HAP-1 (cell line): ENCODE data around the gene TMPRSS12.
"Not testable (repeated sequence)": the region's sequence is repeated elsewhere in the genome, so short reads cannot be mapped to it uniquely, and the experiment has no call there.

Source experiments
- DNase-seq, 2 experiments: peaks; one replicate each; pipeline ENCODE4 v3.0.0-alpha.2; 2016 to 2020; ENCODE audit warnings: low spot score in 2 of 2
- H3K27me3 ChIP-seq: fragments of 250-450 bp; sonication (Bioruptor Pico); 2 replicates; pipeline ENCODE4 v1.5.1; 2020; ENCODE audit warnings: low read depth, mild to moderate bottlenecking, moderate library complexity
- H3K36me3 ChIP-seq: fragments of 250-450 bp; sonication (Bioruptor Pico); replicated peaks from 2 replicates; pipeline ENCODE4 v1.5.1; 2020; ENCODE audit warnings: mild to moderate bottlenecking
- H3K4me1 ChIP-seq: fragments of 250-450 bp; sonication (Bioruptor Pico); 2 replicates; pipeline ENCODE4 v1.5.1; 2020; ENCODE audit warnings: mild to moderate bottlenecking
- H3K4me3 ChIP-seq: fragments of 250-450 bp; sonication (Bioruptor Pico); 2 replicates; pipeline ENCODE4 v1.5.1; 2020; ENCODE audit warnings: mild to moderate bottlenecking, moderate library complexity
- H3K9me3 ChIP-seq: fragments of 250-450 bp; sonication (Bioruptor Pico); 2 replicates; pipeline ENCODE4 v1.5.1; 2020; ENCODE audit warnings: mild to moderate bottlenecking, moderate library complexity
- in situ Hi-C: fragments of 300-500 bp; cut with MboI; formaldehyde crosslinking; loops from 3 replicates; pipeline ENCODE4 v1.14.3; 2020; ENCODE audit warnings: low sequenced_read_pairs, inconsistent platforms, mixed read lengths

The TMPRSS12 gene

DNA sequence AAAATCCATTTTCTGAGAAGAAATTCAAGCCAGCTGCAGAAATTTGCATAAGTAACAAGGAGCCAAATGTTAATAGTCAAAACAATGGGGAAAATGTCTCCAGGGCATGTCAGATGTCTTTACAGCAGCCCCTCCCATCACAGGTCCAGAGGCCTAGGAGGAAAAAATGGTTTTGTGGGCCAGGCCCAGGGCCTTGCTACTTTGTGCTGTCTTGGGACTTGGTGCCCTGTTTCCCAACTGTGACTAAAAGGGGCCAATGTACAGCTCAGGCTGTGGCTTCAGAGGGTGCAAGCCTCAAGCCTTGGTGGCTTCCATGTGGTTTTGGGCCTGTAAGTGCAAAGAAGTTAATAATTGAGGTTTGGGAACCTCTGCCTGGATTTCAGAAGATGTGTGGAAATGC, 8.9 kb upstream of the TMPRSS12 start:
- H3K9me3 ChIP-seq = peaks cover 17% of the 10 kb centered on the region
- DNase-seq, H3K36me3 ChIP-seq, H3K4me3 ChIP-seq, H3K4me1 ChIP-seq, H3K27me3 ChIP-seq, in situ Hi-C loops: not testable (repeated sequence)

- no peak overlapping the region for H3K4me3 ChIP-seq
- no peaks in the 10 kb centered on the region for H3K4me1 ChIP-seq
- DNase-seq = no peak
- H3K36me3 ChIP-seq = no peaks in the 10 kb centered on the region
- no peaks in the 10 kb centered on the region for H3K27me3 ChIP-seq
- peaks cover 5% of the 10 kb centered on the region for H3K9me3 ChIP-seq
- in situ Hi-C loops = no loop called here
Observed at GRCh38 chr12:50839042-50839441, 3.7 kb upstream of the TMPRSS12 start.

- H3K9me3 ChIP-seq = no peaks in the 10 kb centered on the region
- DNase-seq = no peak
- H3K36me3 ChIP-seq = no peaks in the 10 kb centered on the region
- H3K4me1 ChIP-seq = no peaks in the 10 kb centered on the region
- no peaks in the 10 kb centered on the region for H3K27me3 ChIP-seq
- no peak overlapping the region for H3K4me3 ChIP-seq
- in situ Hi-C loops = no loop called here
Observed at GRCh38 chr12:50840809-50841487, 1.8 kb upstream of the TMPRSS12 start.

DNA sequence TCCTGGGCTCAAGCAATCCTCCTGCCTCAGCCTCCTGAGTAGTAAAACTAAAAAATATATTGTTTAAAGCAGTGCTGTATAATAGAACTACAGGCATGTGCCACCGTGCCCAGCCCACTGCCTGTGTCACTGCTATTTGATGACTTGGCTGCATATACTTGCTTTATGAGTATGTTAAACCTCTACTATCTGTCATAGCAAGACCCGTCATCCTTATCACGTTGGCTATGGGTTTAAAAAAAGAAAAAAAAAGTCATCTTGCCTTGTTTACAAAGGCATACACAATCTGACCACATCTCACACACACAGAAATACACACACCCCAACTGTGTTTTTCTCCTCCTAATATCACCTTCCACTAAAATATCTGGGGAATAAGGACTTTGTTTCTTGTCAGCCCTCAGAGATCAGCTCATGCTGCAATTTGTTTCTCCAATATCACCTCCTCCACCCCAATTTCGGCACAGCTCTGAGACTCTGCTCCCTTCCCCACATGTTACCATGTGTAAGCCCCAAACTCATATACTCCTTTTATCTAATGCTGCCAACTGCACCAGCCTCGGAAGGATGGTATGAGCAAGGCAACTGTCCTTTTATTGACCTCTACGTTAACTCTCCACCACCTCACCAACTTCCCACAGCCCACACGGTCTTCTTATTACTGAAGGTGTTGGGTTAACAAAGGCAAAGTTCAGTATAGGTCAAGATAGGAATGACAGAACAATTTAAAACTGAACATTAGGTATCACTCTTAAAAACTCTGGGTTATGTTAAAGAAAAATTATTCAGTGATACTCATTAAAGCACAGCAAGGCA, 802 bp upstream of the TMPRSS12 start:
- DNase-seq = no peak
- Histone ChIP-seq H3K27me3 (no peaks in the 10 kb centered on the region), H3K4me3 (no peak overlapping the region), H3K36me3 (no peaks in the 10 kb centered on the region), H3K4me1 (no peaks in the 10 kb centered on the region), H3K9me3 (no peaks in the 10 kb centered on the region)
- in situ Hi-C loops = no loop called here

DNA sequence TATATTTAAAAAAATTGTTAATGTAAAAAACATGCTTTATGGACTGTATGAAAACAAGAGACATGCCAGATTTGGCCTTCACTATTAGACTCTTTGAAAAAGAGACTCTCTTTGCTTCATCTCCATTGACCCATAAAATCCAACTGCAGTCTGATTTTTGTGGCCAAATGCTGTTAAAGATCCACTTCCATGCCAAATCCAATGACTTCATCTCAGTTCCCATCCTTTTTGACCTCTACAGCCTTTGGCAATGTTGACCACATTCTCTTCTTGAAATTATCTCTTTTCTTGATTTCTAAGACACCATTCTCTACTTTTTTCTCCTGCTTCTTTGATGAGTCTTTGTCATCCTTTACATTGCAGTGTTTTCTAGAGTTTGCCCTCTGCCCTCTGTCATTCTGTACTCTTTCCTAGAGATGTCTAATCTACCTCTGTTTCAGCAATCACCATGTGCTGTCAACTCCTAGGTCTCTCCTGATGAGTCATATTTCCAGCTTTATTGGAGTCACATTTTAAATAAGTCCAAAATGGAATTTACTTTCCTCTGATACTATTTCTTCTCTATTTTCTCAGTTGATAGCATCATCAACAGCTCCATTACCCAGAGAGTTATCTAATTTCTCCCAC, 2.4 kb downstream of the TMPRSS12 start:
- in situ Hi-C loops = no loop called here
- no peaks in the 10 kb centered on the region for H3K4me1 ChIP-seq

GRCh38 chr12:50848963-50849362, 6.2 kb downstream of the TMPRSS12 start:
- DNase-seq = no peak
- H3K4me1 ChIP-seq = no peaks in the 10 kb centered on the region
- 0 out of 2 replicates have a peak, but pooled peaks cover 2% of the 10 kb centered on the region for H3K9me3 ChIP-seq
- no peaks in the 10 kb centered on the region for H3K36me3 ChIP-seq
- in situ Hi-C loops = no loop called here
- H3K27me3 ChIP-seq = no peaks in the 10 kb centered on the region; the same call in 1 of the 2 replicates
- no peak overlapping the region for H3K4me3 ChIP-seq

More for the DNA sequence above, 2.4 kb downstream of the TMPRSS12 start:
- H3K9me3 ChIP-seq = no peaks in the 10 kb centered on the region
- no peak for DNase-seq
- no peak overlapping the region for H3K4me3 ChIP-seq
- no peaks in the 10 kb centered on the region; the same call in 1 of the 2 replicates for H3K27me3 ChIP-seq
- no peaks in the 10 kb centered on the region for H3K36me3 ChIP-seq

DNA sequence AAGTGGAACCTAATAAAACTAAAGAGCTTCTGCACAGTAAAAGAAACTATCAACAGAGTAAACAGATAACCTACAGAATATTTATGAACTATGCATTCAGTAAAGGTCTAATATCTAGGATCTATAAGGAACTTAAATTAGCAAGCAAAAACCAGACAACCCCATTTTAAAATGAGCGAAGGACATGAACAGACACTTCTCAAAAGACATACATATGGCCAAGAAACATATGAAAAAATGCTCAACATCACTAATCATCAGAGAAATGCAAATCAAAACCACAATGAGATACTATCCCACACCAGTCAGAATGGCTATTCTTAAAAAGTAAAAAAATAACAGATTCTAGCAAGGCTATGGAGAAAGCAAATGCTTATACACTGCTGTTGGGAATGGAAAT, 12.5 kb downstream of the TMPRSS12 start:
- H3K4me1 ChIP-seq, in situ Hi-C loops, H3K27me3 ChIP-seq, DNase-seq, H3K9me3 ChIP-seq, H3K4me3 ChIP-seq, H3K36me3 ChIP-seq: not testable (repeated sequence)

- in situ Hi-C loops, H3K9me3 ChIP-seq, H3K27me3 ChIP-seq, H3K4me3 ChIP-seq, H3K4me1 ChIP-seq, DNase-seq, H3K36me3 ChIP-seq: not testable (repeated sequence)
Observed at GRCh38 chr12:50855679-50856078, 13.0 kb downstream of the TMPRSS12 start.

GRCh38 chr12:50859621-50860310, 17.0 kb downstream of the TMPRSS12 start:
- DNase-seq = no peak
- Histone ChIP-seq H3K4me3 (no peak overlapping the region), H3K27me3 (no peaks in the 10 kb centered on the region), H3K36me3 (no peaks in the 10 kb centered on the region), H3K9me3 (no peaks in the 10 kb centered on the region), H3K4me1 (no peaks in the 10 kb centered on the region)
- in situ Hi-C loops = no loop called here

GRCh38 chr12:50862316-50862715, 19.6 kb downstream of the TMPRSS12 start:
- Histone ChIP-seq H3K27me3 (no peaks in the 10 kb centered on the region), H3K9me3 (peaks cover 2% of the 10 kb centered on the region; the same call in 1 of the 2 replicates), H3K36me3 (no peaks in the 10 kb centered on the region), H3K4me3 (no peak overlapping the region), H3K4me1 (no peaks in the 10 kb centered on the region)
- in situ Hi-C loops = no loop called here
- no peak for DNase-seq

GRCh38 chr12:50865266-50865665, 22.5 kb downstream of the TMPRSS12 start:
- Histone ChIP-seq H3K4me3 (no peak overlapping the region), H3K27me3 (no peaks in the 10 kb centered on the region), H3K9me3 (peaks cover 2% of the 10 kb centered on the region; the same call in 1 of the 2 replicates), H3K36me3 (no peaks in the 10 kb centered on the region), H3K4me1 (no peaks in the 10 kb centered on the region)
- in situ Hi-C loops = no loop called here
- DNase-seq = no peak

- in situ Hi-C loops = not testable (repeated sequence)
Observed at GRCh38 chr12:50868881-50869280, 26.2 kb downstream of the TMPRSS12 start.

GRCh38 chr12:50882563-50882962, 39.8 kb downstream of the TMPRSS12 start:
- Histone ChIP-seq H3K4me1 (no peaks in the 10 kb centered on the region), H3K4me3 (no peak overlapping the region), H3K9me3 (peaks cover 2% of the 10 kb centered on the region; the same call in 1 of the 2 replicates), H3K36me3 (no peaks in the 10 kb centered on the region), H3K27me3 (no peaks in the 10 kb centered on the region)
- no peak for DNase-seq
- in situ Hi-C loops = no loop called here

More at GRCh38 chr12:50868881-50869280, 26.2 kb downstream of the TMPRSS12 start:
- DNase-seq, H3K36me3 ChIP-seq, H3K4me3 ChIP-seq, H3K4me1 ChIP-seq, H3K9me3 ChIP-seq, H3K27me3 ChIP-seq: not testable (repeated sequence)
